Muscle of back (tissue), 10 donors: ENCODE results near the gene SKAP2. TPM values are rescaled to one million over a fixed set of nuclear protein-coding genes. Genes with fewer than 3 reads are reported as not detected.

Experiments used
- polyA plus RNA-seq, 10 donors: library from polyadenylated mRNA; unstranded; fragments of 120-200 nt; gene quantifications; one replicate each; pipeline ENCODE4 v1.2.1, GENCODE V29; 2013; ENCODE audit not compliant: insufficient read length in 10 of 10

The SKAP2 gene
- polyA plus RNA-seq, 10 donors: 9.5 to 15.3 (median 13.5) TPM

Other genes starting within 250 kb of the SKAP2 start
- 1 to 10 TPM in 5 of 10 donors, under 1 TPM in 5; 0.71 to 1.3 (median 0.98) TPM for gene HOXA1, start 231.4 kb upstream of the SKAP2 start, polyA plus RNA-seq
- gene HOXA2, start 238.1 kb upstream of the SKAP2 start, polyA plus RNA-seq: 1 to 10 TPM; 1.6 to 7.4 (median 4.4) TPM